Activated T-cell treated with anti-CD3 and anti-CD28 coated beads, Interleukin-2, amount 50 U/mL, for 24 hours (primary cell): Measurements from ENCODE around the gene CRACDL.
A peak's percentile ranks its signal among the peaks of the same experiment; 100 is the strongest.

Experiments used
- DNase-seq: peaks from one replicate; pipeline ENCODE4 v3.0.0-alpha.2; 2020
- H3K27ac Mint-ChIP-seq: 2 replicates; pipeline ENCODE4 v1.8.0; 2020; ENCODE audit warnings: mild to moderate bottlenecking, mixed read lengths
- H3K27me3 Mint-ChIP-seq: 2 replicates; pipeline ENCODE4 v1.8.0; 2020; ENCODE audit warnings: mixed read lengths
- H3K36me3 Mint-ChIP-seq: 2 replicates; pipeline ENCODE4 v1.8.0; 2020; ENCODE audit warnings: low read depth, mixed read lengths
- H3K4me1 Mint-ChIP-seq: 2 replicates; pipeline ENCODE4 v1.8.0; 2020; ENCODE audit warnings: low read depth, mixed read lengths
- H3K4me3 Mint-ChIP-seq: 2 replicates; pipeline ENCODE4 v1.8.0; 2020; ENCODE audit warnings: mild to moderate bottlenecking, moderate library complexity, mixed read lengths
- H3K9me3 Mint-ChIP-seq: 2 replicates; pipeline ENCODE4 v1.8.0; 2020; ENCODE audit warnings: mixed read lengths

Gene CRACDL

GRCh38 chr2:98935111-98935770, 784 bp downstream of the CRACDL start:
- Mint-ChIP-seq H3K9me3 (no peaks in the 10 kb centered on the region), H3K27ac (no peak overlapping the region), H3K4me1 (peaks cover 14% of the 10 kb centered on the region), H3K27me3 (peaks cover 71% of the 10 kb centered on the region), H3K36me3 (no peaks in the 10 kb centered on the region), H3K4me3 (peak overlapping the region; percentile 63)
- DNase-seq = no peak

DNA sequence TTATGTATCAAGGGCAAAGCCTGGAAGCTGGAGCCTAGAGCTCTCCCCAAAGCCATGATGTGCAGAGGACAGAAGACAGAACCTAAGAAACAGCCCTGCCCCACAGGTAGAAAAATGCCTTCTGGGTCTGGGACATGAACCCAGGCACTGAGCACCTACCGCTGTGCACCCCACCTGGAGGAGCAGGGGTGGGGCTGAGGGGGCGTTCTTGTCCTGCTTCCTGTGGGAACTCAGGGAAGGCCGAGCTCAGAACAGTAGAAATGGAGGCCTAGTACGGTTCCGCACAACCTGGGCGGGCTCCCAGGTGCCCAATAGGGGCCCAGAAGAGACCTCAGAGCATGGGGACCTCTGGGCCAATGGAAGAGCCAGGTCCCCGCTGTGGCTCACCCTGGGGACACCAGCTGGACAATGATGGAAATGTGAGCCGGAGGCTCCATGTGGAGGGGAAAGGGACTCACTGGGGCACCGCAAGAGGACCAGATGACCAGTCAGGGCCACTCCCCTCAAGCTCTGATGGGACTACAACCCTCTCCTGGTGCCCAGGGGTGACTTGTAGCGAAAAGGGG, 3.2 kb downstream of the CRACDL start:
- DNase-seq = no peak
- Mint-ChIP-seq H3K4me3 (no peak overlapping the region), H3K9me3 (no peaks in the 10 kb centered on the region), H3K36me3 (no peaks in the 10 kb centered on the region), H3K27me3 (peaks cover 48% of the 10 kb centered on the region), H3K4me1 (peaks cover 14% of the 10 kb centered on the region), H3K27ac (no peak overlapping the region)

DNA sequence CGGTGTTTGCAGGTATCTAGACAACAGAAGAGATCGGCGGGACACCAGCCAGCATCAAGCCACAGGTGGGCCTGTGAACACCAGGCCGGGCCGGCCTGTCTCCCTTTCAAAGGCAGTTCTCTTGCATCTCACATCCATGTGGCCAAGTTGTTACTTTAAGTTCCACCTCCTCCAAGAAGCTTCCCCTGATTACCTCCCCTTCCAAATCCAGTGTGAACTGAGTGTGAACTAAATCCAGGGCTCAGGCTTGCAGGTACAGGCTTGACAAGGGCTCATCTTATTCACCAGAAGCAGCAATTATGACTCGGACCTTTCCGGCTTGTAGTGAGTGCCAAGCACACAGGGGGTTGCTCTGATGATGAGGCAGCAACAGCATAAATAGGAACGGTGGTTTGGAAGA, 3.9 kb downstream of the CRACDL start:
- H3K4me3 Mint-ChIP-seq = no peak overlapping the region
- peaks cover 45% of the 10 kb centered on the region for H3K27me3 Mint-ChIP-seq
- H3K9me3 Mint-ChIP-seq = no peaks in the 10 kb centered on the region
- no peaks in the 10 kb centered on the region for H3K36me3 Mint-ChIP-seq
- H3K27ac Mint-ChIP-seq = no peak overlapping the region
- H3K4me1 Mint-ChIP-seq = peaks cover 10% of the 10 kb centered on the region
- DNase-seq = no peak

- Mint-ChIP-seq H3K27ac (no peak overlapping the region), H3K27me3 (peaks cover 39% of the 10 kb centered on the region), H3K4me1 (peaks cover 5% of the 10 kb centered on the region), H3K9me3 (no peaks in the 10 kb centered on the region), H3K4me3 (no peak overlapping the region), H3K36me3 (no peaks in the 10 kb centered on the region)
- DNase-seq = no peak
These were observed 4.4 kb downstream of the CRACDL start for GRCh38 chr2:98931596-98931995.

GRCh38 chr2:98929920-98930319, 6.1 kb downstream of the CRACDL start:
- DNase-seq = no peak
- Mint-ChIP-seq H3K4me3 (no peak overlapping the region), H3K36me3 (no peaks in the 10 kb centered on the region), H3K9me3 (no peaks in the 10 kb centered on the region), H3K27ac (no peak overlapping the region), H3K4me1 (no peaks in the 10 kb centered on the region), H3K27me3 (peaks cover 32% of the 10 kb centered on the region)

- no peak for DNase-seq
- no peaks in the 10 kb centered on the region for H3K4me1 Mint-ChIP-seq
- no peaks in the 10 kb centered on the region for H3K9me3 Mint-ChIP-seq
- H3K27ac Mint-ChIP-seq = no peak overlapping the region
- no peaks in the 10 kb centered on the region for H3K36me3 Mint-ChIP-seq
- H3K27me3 Mint-ChIP-seq = peaks cover 25% of the 10 kb centered on the region
- H3K4me3 Mint-ChIP-seq = no peak overlapping the region
These were observed 7.8 kb downstream of the CRACDL start for GRCh38 chr2:98928242-98928641.

DNA sequence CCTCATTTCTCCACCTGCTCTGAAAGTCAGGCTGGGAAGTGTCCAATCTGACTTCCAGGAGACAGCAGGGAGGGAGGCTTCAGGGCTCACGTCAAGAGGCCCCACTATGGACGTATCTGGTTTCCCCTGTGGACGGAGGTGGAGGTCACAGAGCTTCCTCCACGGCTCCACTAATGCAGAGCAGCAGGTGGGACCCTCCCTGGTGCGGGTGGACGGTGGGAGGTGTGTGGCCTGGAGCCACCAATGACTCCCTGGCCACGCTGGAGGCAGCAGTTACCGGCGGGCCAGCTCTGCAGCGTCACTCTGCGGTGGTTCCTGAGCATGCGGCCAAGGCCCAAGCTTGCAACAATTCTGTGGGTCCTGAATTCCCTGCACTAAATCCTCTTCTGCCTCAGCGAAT, 9.0 kb downstream of the CRACDL start:
- Mint-ChIP-seq H3K9me3 (no peaks in the 10 kb centered on the region), H3K27ac (no peak overlapping the region), H3K27me3 (peaks cover 17% of the 10 kb centered on the region), H3K4me3 (no peak overlapping the region), H3K4me1 (no peaks in the 10 kb centered on the region), H3K36me3 (no peaks in the 10 kb centered on the region)
- no peak for DNase-seq

DNA sequence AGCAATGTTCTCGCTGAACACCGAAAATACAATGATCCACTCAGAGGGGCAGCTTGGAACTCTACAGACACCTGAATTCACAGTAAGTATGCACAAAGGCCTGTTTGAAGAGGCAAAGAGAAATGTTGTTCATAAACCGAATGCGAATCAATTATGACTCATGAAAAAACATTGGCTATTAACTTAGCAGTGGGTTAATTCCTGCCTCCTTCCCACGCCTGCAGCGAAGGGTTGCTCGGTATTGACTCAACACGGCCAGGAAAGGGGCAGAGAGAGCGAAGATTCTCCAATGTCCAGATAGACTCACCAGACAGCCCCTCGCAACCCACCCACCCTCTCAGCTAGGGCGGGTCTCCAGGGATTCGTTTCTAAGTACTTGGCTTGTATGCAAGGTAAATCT, 9.4 kb downstream of the CRACDL start:
- peaks cover 14% of the 10 kb centered on the region for H3K27me3 Mint-ChIP-seq
- H3K4me1 Mint-ChIP-seq = no peaks in the 10 kb centered on the region
- H3K27ac Mint-ChIP-seq = no peak overlapping the region
- H3K9me3 Mint-ChIP-seq = no peaks in the 10 kb centered on the region
- no peak for DNase-seq
- H3K36me3 Mint-ChIP-seq = no peaks in the 10 kb centered on the region
- no peak overlapping the region for H3K4me3 Mint-ChIP-seq

DNA sequence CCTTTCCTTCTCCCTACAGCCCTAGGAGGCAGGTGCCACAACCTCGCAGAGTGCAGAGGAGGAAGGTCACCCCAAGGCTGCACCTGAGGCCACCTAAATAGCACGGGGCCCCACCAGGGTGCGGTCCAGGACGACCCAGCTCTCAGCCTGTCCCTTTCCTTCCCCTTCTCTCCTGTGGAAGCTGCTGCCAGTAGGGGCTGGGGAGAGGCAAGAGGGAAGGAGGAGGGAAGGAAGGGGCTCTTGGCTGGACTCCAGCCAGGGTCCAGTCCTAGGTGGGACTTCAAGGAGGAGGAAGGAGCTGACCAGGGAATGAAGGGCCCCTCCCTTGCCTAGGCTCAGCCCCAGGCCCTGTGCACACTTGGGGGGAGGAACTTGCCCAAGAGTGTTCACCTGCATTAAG, 11.1 kb downstream of the CRACDL start:
- no peak overlapping the region for H3K4me3 Mint-ChIP-seq
- H3K9me3 Mint-ChIP-seq = no peaks in the 10 kb centered on the region
- no peak overlapping the region for H3K27ac Mint-ChIP-seq
- no peak for DNase-seq
- H3K36me3 Mint-ChIP-seq = no peaks in the 10 kb centered on the region
- H3K4me1 Mint-ChIP-seq = no peaks in the 10 kb centered on the region
- peaks cover 22% of the 10 kb centered on the region for H3K27me3 Mint-ChIP-seq

- Mint-ChIP-seq H3K36me3 (no peaks in the 10 kb centered on the region), H3K4me1 (no peaks in the 10 kb centered on the region), H3K4me3 (no peak overlapping the region), H3K27me3 (peaks cover 22% of the 10 kb centered on the region), H3K9me3 (no peaks in the 10 kb centered on the region), H3K27ac (no peak overlapping the region)
- DNase-seq = no peak
These were observed 11.8 kb downstream of the CRACDL start for GRCh38 chr2:98924038-98924830.

DNA sequence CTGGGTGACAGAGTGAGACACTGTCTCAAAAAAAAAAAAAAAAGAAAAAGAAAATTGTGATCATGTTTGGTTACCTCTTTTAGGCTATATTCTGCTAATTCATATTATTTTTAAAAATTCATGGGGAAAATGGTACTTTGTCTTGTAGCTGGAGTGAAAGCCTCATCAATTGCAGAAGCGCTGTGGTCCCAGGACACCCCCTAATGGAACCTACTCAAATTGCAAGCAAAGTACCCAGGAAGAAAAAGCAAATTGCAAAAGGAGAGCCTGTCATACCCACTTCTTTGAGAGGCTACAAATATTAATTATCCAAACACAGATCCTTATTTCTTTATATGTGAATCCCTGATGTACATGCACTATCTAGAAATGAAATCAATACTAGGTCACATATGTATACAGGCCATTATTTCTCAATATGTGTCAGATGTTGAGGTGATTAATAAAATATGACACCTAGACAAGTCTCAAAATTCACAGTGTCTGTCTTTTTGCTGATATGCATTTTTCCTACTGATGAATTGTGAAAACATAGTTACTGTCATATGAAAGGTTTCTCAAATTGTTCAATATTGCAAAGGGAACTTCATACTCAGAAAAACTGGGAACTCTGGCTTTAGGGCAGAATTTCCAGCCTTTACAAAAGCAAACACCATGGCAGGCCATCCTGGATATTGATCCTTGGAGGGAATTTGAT, 12.6 kb downstream of the CRACDL start:
- H3K36me3 Mint-ChIP-seq = no peaks in the 10 kb centered on the region
- H3K4me1 Mint-ChIP-seq = no peaks in the 10 kb centered on the region
- no peak for DNase-seq
- H3K4me3 Mint-ChIP-seq = no peak overlapping the region
- H3K9me3 Mint-ChIP-seq = no peaks in the 10 kb centered on the region
- H3K27me3 Mint-ChIP-seq = peaks cover 24% of the 10 kb centered on the region
- H3K27ac Mint-ChIP-seq = no peak overlapping the region

DNA sequence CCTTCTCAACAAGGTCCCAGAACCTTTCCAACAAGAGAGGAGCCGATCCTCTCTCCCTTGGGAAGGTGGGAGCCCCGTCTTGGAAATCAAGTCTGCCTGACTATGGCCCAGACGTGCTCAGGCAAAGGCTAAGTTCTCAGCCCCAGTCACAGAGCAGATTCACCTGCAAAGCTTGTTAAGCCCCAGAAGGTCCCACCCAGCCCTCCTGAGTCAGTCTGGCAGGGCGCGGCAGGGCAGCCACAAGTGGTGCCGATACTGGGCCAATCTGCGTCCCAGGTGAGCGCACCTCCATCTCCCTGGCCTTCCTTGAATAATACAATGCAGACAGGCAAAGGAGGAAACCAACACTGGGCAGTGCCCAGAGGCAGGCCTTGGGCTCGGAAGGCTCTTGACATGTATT, 15.0 kb downstream of the CRACDL start:
- no peaks in the 10 kb centered on the region for H3K36me3 Mint-ChIP-seq
- H3K4me1 Mint-ChIP-seq = no peaks in the 10 kb centered on the region
- no peak overlapping the region for H3K27ac Mint-ChIP-seq
- no peak overlapping the region for H3K4me3 Mint-ChIP-seq
- no peak for DNase-seq
- H3K9me3 Mint-ChIP-seq = no peaks in the 10 kb centered on the region
- peaks cover 20% of the 10 kb centered on the region for H3K27me3 Mint-ChIP-seq

- peaks cover 32% of the 10 kb centered on the region for H3K27me3 Mint-ChIP-seq
- no peak for DNase-seq
These were observed 19.0 kb downstream of the CRACDL start for GRCh38 chr2:98917031-98917471.

DNA sequence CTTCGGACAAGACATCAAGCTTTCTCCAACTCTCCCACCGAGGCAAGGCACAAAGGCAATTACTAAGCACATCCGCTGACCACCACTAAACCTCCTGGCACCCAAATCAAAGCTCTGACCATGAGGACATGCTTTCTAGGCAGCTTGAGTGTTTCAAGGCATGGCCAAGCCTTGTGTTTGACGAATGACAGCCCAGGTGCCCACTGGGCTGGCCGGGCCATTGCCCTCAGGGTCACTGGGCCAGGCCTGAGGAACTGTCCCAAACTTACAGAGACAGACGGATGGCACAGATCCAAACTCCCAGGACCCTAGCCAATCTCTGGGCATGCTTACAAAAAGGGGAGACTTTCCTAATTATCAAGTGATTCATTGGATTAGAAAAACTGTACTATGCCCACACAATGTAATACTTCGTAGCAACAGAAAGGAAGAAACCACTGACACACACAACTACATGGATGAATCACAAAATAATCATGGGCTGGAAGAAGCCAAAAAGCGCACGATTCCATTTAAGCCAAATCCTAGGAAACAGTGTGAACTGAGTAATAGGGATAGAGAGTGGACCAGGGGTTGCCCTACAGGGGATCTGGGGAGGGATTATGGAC, 20.2 kb downstream of the CRACDL start:
- Mint-ChIP-seq H3K36me3 (no peaks in the 10 kb centered on the region), H3K27ac (no peak overlapping the region), H3K4me3 (no peak overlapping the region), H3K4me1 (peaks cover 23% of the 10 kb centered on the region), H3K9me3 (no peaks in the 10 kb centered on the region), H3K27me3 (peaks cover 30% of the 10 kb centered on the region)
- DNase-seq = no peak

More at GRCh38 chr2:98917031-98917471, 19.0 kb downstream of the CRACDL start:
- Mint-ChIP-seq H3K4me3 (no peak overlapping the region), H3K9me3 (no peaks in the 10 kb centered on the region), H3K4me1 (peaks cover 13% of the 10 kb centered on the region), H3K27ac (no peak overlapping the region), H3K36me3 (no peaks in the 10 kb centered on the region)
